ENCODE results near the gene HEMGN.

DNA sequence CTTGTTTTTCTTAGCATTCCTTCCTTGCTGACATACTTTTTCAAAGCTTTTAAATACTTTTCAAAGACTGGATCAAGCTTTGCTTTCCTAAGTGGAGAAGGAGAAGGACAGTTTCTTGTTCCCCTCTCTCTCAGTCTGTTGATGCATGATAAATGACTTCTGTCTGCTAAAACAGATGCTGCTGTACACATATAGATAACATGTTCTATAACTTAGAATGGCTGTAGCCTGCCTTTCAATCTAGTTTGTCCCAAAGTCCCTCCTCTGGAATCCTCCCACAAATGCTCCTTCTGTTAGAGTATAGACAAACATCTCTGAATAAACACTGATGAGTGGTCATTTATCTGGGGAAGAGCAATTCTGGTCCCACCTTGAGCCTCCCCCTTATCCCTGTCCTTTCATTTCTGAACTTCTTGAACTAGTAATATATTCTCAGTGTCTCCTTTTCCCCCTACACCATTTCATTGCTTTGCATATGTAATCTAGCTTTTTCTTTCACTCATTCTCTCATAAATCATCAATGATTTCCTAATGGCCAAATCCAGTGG lies 5.4 kb upstream of the HEMGN start:
- TF ChIP-seq, protein P1, sequence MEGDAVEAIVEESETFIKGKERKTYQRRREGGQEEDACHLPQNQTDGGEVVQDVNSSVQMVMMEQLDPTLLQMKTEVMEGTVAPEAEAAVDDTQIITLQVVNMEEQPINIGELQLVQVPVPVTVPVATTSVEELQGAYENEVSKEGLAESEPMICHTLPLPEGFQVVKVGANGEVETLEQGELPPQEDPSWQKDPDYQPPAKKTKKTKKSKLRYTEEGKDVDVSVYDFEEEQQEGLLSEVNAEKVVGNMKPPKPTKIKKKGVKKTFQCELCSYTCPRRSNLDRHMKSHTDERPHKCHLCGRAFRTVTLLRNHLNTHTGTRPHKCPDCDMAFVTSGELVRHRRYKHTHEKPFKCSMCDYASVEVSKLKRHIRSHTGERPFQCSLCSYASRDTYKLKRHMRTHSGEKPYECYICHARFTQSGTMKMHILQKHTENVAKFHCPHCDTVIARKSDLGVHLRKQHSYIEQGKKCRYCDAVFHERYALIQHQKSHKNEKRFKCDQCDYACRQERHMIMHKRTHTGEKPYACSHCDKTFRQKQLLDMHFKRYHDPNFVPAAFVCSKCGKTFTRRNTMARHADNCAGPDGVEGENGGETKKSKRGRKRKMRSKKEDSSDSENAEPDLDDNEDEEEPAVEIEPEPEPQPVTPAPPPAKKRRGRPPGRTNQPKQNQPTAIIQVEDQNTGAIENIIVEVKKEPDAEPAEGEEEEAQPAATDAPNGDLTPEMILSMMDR (IDR thresholded peaks at IDR 0.05): no peak
- no peak for TF ChIP-seq POLR2A (IDR thresholded peaks at IDR 0.05)
